ENCODE data around the gene HRAS. TPM values are rescaled to one million over a fixed set of nuclear protein-coding genes. Genes with fewer than 3 reads are reported as not detected.

HRAS gene
- total RNA-seq, 1 experiment from 2014 or later = 123 TPM

GRCh38 chr11:538431-539051 is 3.2 kb upstream of the HRAS start:
- no peaks in the 10 kb centered on the region for H3K27me3 Mint-ChIP-seq (ENCODE audit: insufficient read depth, unreplicated experiment)
- no peak overlapping the region for H3K27ac Mint-ChIP-seq (ENCODE audit: low read depth, unreplicated experiment)
- DNase-seq (ENCODE audit: unreplicated experiment) = no peak
- ChIA-PET CTCF (interaction anchor here (0.6 kb wide), 1 partner anchor 90 kb away, joined by 3 read pairs; no protein-coding TSS in a partner anchor), POLR2A (interaction anchor here (0.6 to 1.2 kb wide), 2 partner anchors 11 to 16 kb away, joined by 4 to 5 read pairs; no protein-coding TSS in a partner anchor)
- BruUV-seq (replicated peaks) = no TSS peak
- H3K4me1 Mint-ChIP-seq (ENCODE audit: insufficient read depth, unreplicated experiment) = no peaks in the 10 kb centered on the region
- no peak for TF ChIP-seq CTCF (IDR thresholded peaks at IDR 0.05; ENCODE audit: unreplicated experiment)
- no peaks in the 10 kb centered on the region for H3K9me3 Mint-ChIP-seq (ENCODE audit: unreplicated experiment)
- peaks cover 18% of the 10 kb centered on the region for H3K36me3 Mint-ChIP-seq (ENCODE audit: insufficient read depth, unreplicated experiment)
- no peak overlapping the region for H3K4me3 Mint-ChIP-seq (ENCODE audit: unreplicated experiment)
- intact Hi-C loops (cut with micrococcal nuclease) = no loop called here

GRCh38 chr11:537622-538430 is 2.5 kb upstream of the HRAS start:
- Mint-ChIP-seq H3K9me3 (ENCODE audit: unreplicated experiment) (no peaks in the 10 kb centered on the region), H3K27me3 (ENCODE audit: insufficient read depth, unreplicated experiment) (no peaks in the 10 kb centered on the region), H3K27ac (ENCODE audit: low read depth, unreplicated experiment) (peak overlapping the region; percentile 39), H3K4me1 (ENCODE audit: insufficient read depth, unreplicated experiment) (no peaks in the 10 kb centered on the region), H3K4me3 (ENCODE audit: unreplicated experiment) (peak overlapping the region; percentile 53), H3K36me3 (ENCODE audit: insufficient read depth, unreplicated experiment) (peaks cover 23% of the 10 kb centered on the region)
- TF ChIP-seq CTCF (IDR thresholded peaks at IDR 0.05; ENCODE audit: unreplicated experiment) = no peak
- intact Hi-C loops (cut with micrococcal nuclease) = no loop called here
- POLR2A ChIA-PET = interaction anchor here (0.5 to 1.4 kb wide), 4 partner anchors 32 to 291 kb away, joined by 3 read pairs; no protein-coding TSS in a partner anchor
- CTCF ChIA-PET = no interaction called here
- no TSS peak for BruUV-seq (replicated peaks)
- DNase-seq (ENCODE audit: unreplicated experiment) = no peak

- no peaks in the 10 kb centered on the region for H3K4me1 Mint-ChIP-seq (ENCODE audit: insufficient read depth, unreplicated experiment)
- DNase-seq (ENCODE audit: unreplicated experiment) = peak; percentile 74
- BruUV-seq (replicated peaks) = no TSS peak
- ChIA-PET POLR2A (interaction anchor here (0.6 to 1.6 kb wide), 6 partner anchors 18 to 307 kb away, joined by 3 read pairs; no protein-coding TSS in a partner anchor), CTCF (interaction anchor here (1.2 kb wide), 1 partner anchor 10 kb away, joined by 3 read pairs; no protein-coding TSS in a partner anchor)
- peaks cover 26% of the 10 kb centered on the region for H3K36me3 Mint-ChIP-seq (ENCODE audit: insufficient read depth, unreplicated experiment)
- intact Hi-C loops (cut with micrococcal nuclease) = no loop called here
- peak within 1 kb of the TSS; percentile 76 for H3K4me3 Mint-ChIP-seq (ENCODE audit: unreplicated experiment)
- peak within 1 kb of the TSS; percentile 39 for H3K27ac Mint-ChIP-seq (ENCODE audit: low read depth, unreplicated experiment)
- H3K9me3 Mint-ChIP-seq (ENCODE audit: unreplicated experiment) = no peaks in the 10 kb centered on the region
- no peak for TF ChIP-seq CTCF (IDR thresholded peaks at IDR 0.05; ENCODE audit: unreplicated experiment)
- H3K27me3 Mint-ChIP-seq (ENCODE audit: insufficient read depth, unreplicated experiment) = no peaks in the 10 kb centered on the region
These were observed 1.7 kb upstream of the HRAS start, which contains the start of gene LRRC56 for GRCh38 chr11:536841-537621. TSS of gene LRRC56 (plus strand) at chr11:537527. CDS start at chr11:540685, 3,158 bp downstream.
